HEK293 (cell line): ENCODE measurements around the gene TOMM5.

Experiments
- CTCF ChIA-PET: fragments of 350-600 bp; formaldehyde crosslinking; extraction: SDS; loops from one replicate; lab custom pipeline; 2021; ENCODE audit warnings: antibody characterized with exemption; lab: Yijun Ruan, JAX
- POLR2A ChIA-PET: fragments of 300-600 bp; formaldehyde crosslinking; extraction: SDS; loops from one replicate; lab custom pipeline; 2020; ENCODE audit warnings: antibody characterized with exemption, inconsistent platforms; lab: Yijun Ruan, JAX
- H3K27ac ChIP-seq: fragments of 200-500 bp; sonication (Bioruptor generic); 2 replicates; pipeline ENCODE4 v1.5.1; 2014; ENCODE audit warnings: low read depth, low read length, control low read depth, inconsistent platforms; ENCODE audit errors: extremely low read depth
- H3K36me3 ChIP-seq, 2 experiments: fragments of 200-500 bp in 1 of 2; sonication (Bioruptor generic) in 1 of 2; 1 replicate in 1 of 2; 2 replicates in 1 of 2; pipeline ENCODE4 v1.5.1; 2014 to 2017; ENCODE audit warnings: inconsistent platforms in 2 of 2, low read length in 2 of 2; ENCODE audit not compliant: control insufficient read depth in 2 of 2, insufficient read depth in 1 of 2
- H3K4me1 ChIP-seq: fragments of 200-500 bp; sonication (Bioruptor generic); 2 replicates; pipeline ENCODE4 v1.5.1; 2014; ENCODE audit warnings: mild to moderate bottlenecking, low read length, inconsistent platforms; ENCODE audit not compliant: control insufficient read depth, insufficient read depth
- H3K4me3 ChIP-seq: 2 replicates; pipeline ENCODE4 v1.5.1; 2011; ENCODE audit warnings: low read depth, mild to moderate bottlenecking, control low read depth, low read length, moderate library complexity
- H3K9me3 ChIP-seq: fragments of 200-500 bp; sonication (Bioruptor generic); 2 replicates; pipeline ENCODE4 v1.5.1; 2014; ENCODE audit warnings: low read depth, low read length, inconsistent platforms; ENCODE audit not compliant: control insufficient read depth, insufficient read depth
- AEBP2 ChIP-seq: fragments of 450-650 bp; formaldehyde crosslinking; IDR thresholded peaks from 2 replicates; pipeline ENCODE4 v1.5.1; 2016; ENCODE audit warnings: missing biosample characterization, missing genetic modification characterization, borderline replicate concordance
- BCL11B ChIP-seq: fragments of 450-650 bp; formaldehyde crosslinking; IDR thresholded peaks from 2 replicates; pipeline ENCODE4 v1.5.1; 2016; ENCODE audit warnings: low read depth, missing biosample characterization, missing genetic modification characterization
- BCL6B ChIP-seq: fragments of 450-650 bp; formaldehyde crosslinking; IDR thresholded peaks from 2 replicates; pipeline ENCODE4 v1.5.1; 2017; ENCODE audit warnings: missing biosample characterization, missing genetic modification characterization
- GFI1B ChIP-seq: fragments of 450-650 bp; formaldehyde crosslinking; IDR thresholded peaks from 2 replicates; pipeline ENCODE4 v1.5.1; 2016; ENCODE audit warnings: missing biosample characterization, missing genetic modification characterization
- HIC1 ChIP-seq: fragments of 450-650 bp; formaldehyde crosslinking; IDR thresholded peaks from 2 replicates; pipeline ENCODE4 v1.5.1; 2016; ENCODE audit warnings: missing biosample characterization, missing genetic modification characterization
- KLF1 ChIP-seq: fragments of 450-650 bp; formaldehyde crosslinking; IDR thresholded peaks from 2 replicates; pipeline ENCODE4 v1.5.1; 2016; ENCODE audit warnings: missing biosample characterization, missing genetic modification characterization
- MEIS1 ChIP-seq: sonication (generic); formaldehyde crosslinking; IDR thresholded peaks from 2 replicates; pipeline ENCODE4 v1.8.1; 2022; ENCODE audit warnings: missing genetic modification reagents, mild to moderate bottlenecking, borderline replicate concordance
- SCRT1 ChIP-seq: fragments of 450-650 bp; formaldehyde crosslinking; IDR thresholded peaks from 2 replicates; pipeline ENCODE4 v1.5.1; 2016; ENCODE audit warnings: missing biosample characterization, missing genetic modification characterization, borderline replicate concordance
- SP2 ChIP-seq: fragments of 450-650 bp; formaldehyde crosslinking; IDR thresholded peaks from 2 replicates; pipeline ENCODE4 v1.5.1; 2016; ENCODE audit warnings: missing biosample characterization, missing genetic modification characterization
- ZBTB21 ChIP-seq: fragments of 450-650 bp; formaldehyde crosslinking; IDR thresholded peaks from 2 replicates; pipeline ENCODE4 v1.5.1; 2017; ENCODE audit warnings: missing biosample characterization, missing genetic modification characterization
- ZNF2 ChIP-seq: fragments of 450-650 bp; formaldehyde crosslinking; IDR thresholded peaks from 2 replicates; pipeline ENCODE4 v1.5.1; 2016; ENCODE audit warnings: missing biosample characterization, missing genetic modification characterization
- ZNF221 ChIP-seq: fragments of 450-650 bp; formaldehyde crosslinking; IDR thresholded peaks from 2 replicates; pipeline ENCODE4 v1.5.1; 2017; ENCODE audit warnings: missing biosample characterization, missing genetic modification characterization, borderline replicate concordance
- ZNF311 ChIP-seq: fragments of 450-650 bp; formaldehyde crosslinking; IDR thresholded peaks from 2 replicates; pipeline ENCODE4 v1.5.1; 2017; ENCODE audit warnings: missing biosample characterization, missing genetic modification characterization, borderline replicate concordance
- ZNF423 ChIP-seq: fragments of 450-650 bp; formaldehyde crosslinking; IDR thresholded peaks from 2 replicates; pipeline ENCODE4 v1.5.1; 2016; ENCODE audit warnings: missing biosample characterization, missing genetic modification characterization
- ZNF501 ChIP-seq: fragments of 450-650 bp; formaldehyde crosslinking; IDR thresholded peaks from 2 replicates; pipeline ENCODE4 v1.5.1; 2016; ENCODE audit warnings: missing biosample characterization, missing genetic modification characterization
- ZNF639 ChIP-seq: fragments of 450-650 bp; formaldehyde crosslinking; IDR thresholded peaks from 2 replicates; pipeline ENCODE4 v1.5.1; 2016; ENCODE audit warnings: missing biosample characterization, missing genetic modification characterization
- ZNF658 ChIP-seq: fragments of 450-650 bp; formaldehyde crosslinking; IDR thresholded peaks from 2 replicates; pipeline ENCODE4; 2016; ENCODE audit warnings: missing biosample characterization, missing genetic modification characterization

The TOMM5 gene

GRCh38 chr9:37593883-37594448 lies 1.6 kb upstream of the TOMM5 start:
- ChIA-PET POLR2A (interaction anchor here (1.1 kb wide), 1 partner anchor 18 kb away, joined by 3 read pairs; the partner anchor contains the start of gene FBXO10), CTCF (interaction anchor here (0.5 to 2.3 kb wide), 11 partner anchors 9 to 143 kb away, joined by 3 to 8 read pairs (median 3); no protein-coding TSS in a partner anchor)
- TF ChIP-seq GFI1B (no peak), KLF1 (tag by site-specific recombination) (no peak), ZNF658 (tag by site-specific recombination) (no peak), SCRT1 (tag by site-specific recombination) (no peak), AEBP2 (tag by site-specific recombination) (no peak), SP2 (tag by site-specific recombination) (no peak), ZBTB21 (tag by site-specific recombination) (no peak), BCL11B (tag by site-specific recombination) (no peak), ZNF311 (no peak), ZNF2 (tag by site-specific recombination) (no peak), ZNF501 (tag by site-specific recombination) (no peak), ZNF639 (tag by site-specific recombination) (no peak), MEIS1 (CRISPR knock-in tag) (no peak), HIC1 (tag by site-specific recombination) (no peak), ZNF221 (no peak), BCL6B (tag by site-specific recombination) (no peak)
- peaks cover 3 to 16% of the 10 kb centered on the region in 2 experiments; a peak in 2 of 3 replicates for H3K36me3 ChIP-seq
- no peaks in the 10 kb centered on the region for H3K9me3 ChIP-seq
- no peak overlapping the region for H3K4me3 ChIP-seq
- H3K4me1 ChIP-seq = no peaks in the 10 kb centered on the region
- H3K27ac ChIP-seq = no peak overlapping the region

GRCh38 chr9:37587521-37587920 lies 4.9 kb downstream of the TOMM5 start:
- H3K27ac ChIP-seq = no peak overlapping the region
- peaks cover 24 to 80% of the 10 kb centered on the region in 2 experiments for H3K36me3 ChIP-seq
- ChIA-PET POLR2A (interaction anchor here (0.6 kb wide), 1 partner anchor 468 kb away, joined by 3 read pairs; no protein-coding TSS in a partner anchor), CTCF (no interaction called here)
- no peaks in the 10 kb centered on the region for H3K4me1 ChIP-seq
- no peak overlapping the region for H3K4me3 ChIP-seq
- H3K9me3 ChIP-seq = no peaks in the 10 kb centered on the region
- no peak for TF ChIP-seq AEBP2 (tag by site-specific recombination)
- no peak for TF ChIP-seq ZNF423 (tag by site-specific recombination)
